Neural crest cell (in vitro differentiated cells): Measurements from ENCODE around the gene METTL14. TPM values are rescaled to one million over a fixed set of nuclear protein-coding genes. Genes with fewer than 3 reads are reported as not detected.
A peak's percentile ranks its signal among the peaks of the same experiment; 100 is the strongest.
"Not testable (repeated sequence)": the region's sequence is repeated elsewhere in the genome, so short reads cannot be mapped to it uniquely, and the experiment has no call there.

Experiments
- DNase-seq: peaks from one replicate; pipeline ENCODE4 v3.0.0; 2021; ENCODE audit warnings: low read depth, mixed read lengths, low spot score
- H3K27ac Mint-ChIP-seq: one replicate; pipeline ENCODE4 v1.8.0; 2021; ENCODE audit warnings: mild to moderate bottlenecking, mixed read lengths; ENCODE audit not compliant: unreplicated experiment
- H3K27me3 Mint-ChIP-seq: 2 replicates; pipeline ENCODE4 v1.8.0; 2021; ENCODE audit warnings: low read depth, mild to moderate bottlenecking, mixed read lengths
- H3K36me3 Mint-ChIP-seq: 2 replicates; pipeline ENCODE4 v1.8.0; 2021; ENCODE audit warnings: low read depth, mild to moderate bottlenecking, mixed read lengths
- H3K4me1 Mint-ChIP-seq: 2 replicates; pipeline ENCODE4 v1.8.0; 2021; ENCODE audit warnings: mixed read lengths
- H3K4me3 Mint-ChIP-seq: one replicate; pipeline ENCODE4 v1.8.0; 2021; ENCODE audit warnings: mild to moderate bottlenecking, mixed read lengths
- H3K9me3 Mint-ChIP-seq: 2 replicates; pipeline ENCODE4 v1.8.0; 2021; ENCODE audit warnings: mixed read lengths
- long read RNA-seq: library from polyadenylated mRNA; unstranded; transcript quantifications from one replicate; pipeline ENCODE4 v2.0.0, GENCODE V29; 2020
- total RNA-seq: library from RNA; stranded (reverse); gene quantifications from 2 replicates; pipeline ENCODE4 v1.2.1, GENCODE V29; 2021
- TF ChIP-seq, protein P1 (sequence below): fragments of 200-600 bp; sonication (generic); conservative IDR thresholded peaks from 2 replicates; pipeline ENCODE4 v1.5.0; 2021; ENCODE audit warnings: antibody characterized with exemption, mild to moderate bottlenecking

The METTL14 gene
- 53.6 and 58.1 TPM in 2 replicates for total RNA-seq
- long read RNA-seq, full-length matches to known transcripts, result 47 of 60 reads
- long read RNA-seq, partial matches to known transcripts, result 5 of 60 reads
- long read RNA-seq, other reads (novel, unspliced or antisense), result 8 of 60 reads

DNA sequence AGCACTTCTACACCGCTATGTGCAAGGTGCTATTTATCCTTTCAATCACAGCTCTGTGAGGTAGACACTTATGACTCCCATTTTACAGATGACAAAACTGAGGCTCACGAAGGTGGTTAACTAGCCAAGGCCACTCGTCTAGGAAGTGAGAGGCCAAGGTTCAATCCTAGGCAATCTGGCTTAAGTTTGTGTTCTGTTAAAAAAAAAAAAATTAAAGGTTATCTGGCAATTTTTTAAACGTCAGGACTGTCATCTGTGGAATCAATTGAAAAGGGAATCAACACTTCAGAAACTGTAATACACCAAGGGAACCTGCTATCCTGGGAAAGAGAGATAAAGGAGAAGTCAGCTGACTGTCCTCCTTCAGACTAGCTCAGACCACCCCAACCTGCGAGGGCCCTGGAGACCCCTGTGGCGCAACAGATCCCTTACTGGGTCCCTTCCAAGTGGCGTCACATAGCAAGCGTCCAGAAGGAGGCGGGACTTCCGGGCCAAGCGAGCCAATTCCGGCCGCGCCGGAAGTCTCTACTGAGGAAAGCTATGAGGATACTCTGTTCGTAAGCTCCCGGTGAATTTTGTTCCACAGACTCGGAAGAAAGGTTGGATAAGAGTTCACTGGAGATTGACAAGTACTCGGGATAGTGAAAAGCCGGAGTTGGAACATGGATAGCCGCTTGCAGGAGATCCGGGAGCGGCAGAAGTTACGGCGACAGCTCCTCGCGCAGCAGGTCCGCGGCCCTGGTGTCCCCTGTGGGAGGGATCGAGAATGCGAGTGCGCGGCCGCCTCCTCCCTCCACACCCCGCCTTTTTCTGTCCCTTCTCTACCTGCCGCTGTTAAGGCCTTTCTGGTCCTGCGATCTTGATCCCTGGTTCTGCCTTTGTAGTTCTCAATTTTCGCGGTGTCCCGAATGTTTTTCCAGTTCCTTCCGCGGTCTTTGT lies at the start of gene METTL14:
Gene METTL14 (plus strand): TSS at position 520 of the 939 bp plus-strand sequence. CDS start 143 bp downstream, at position 663.
- TF ChIP-seq, protein P1, sequence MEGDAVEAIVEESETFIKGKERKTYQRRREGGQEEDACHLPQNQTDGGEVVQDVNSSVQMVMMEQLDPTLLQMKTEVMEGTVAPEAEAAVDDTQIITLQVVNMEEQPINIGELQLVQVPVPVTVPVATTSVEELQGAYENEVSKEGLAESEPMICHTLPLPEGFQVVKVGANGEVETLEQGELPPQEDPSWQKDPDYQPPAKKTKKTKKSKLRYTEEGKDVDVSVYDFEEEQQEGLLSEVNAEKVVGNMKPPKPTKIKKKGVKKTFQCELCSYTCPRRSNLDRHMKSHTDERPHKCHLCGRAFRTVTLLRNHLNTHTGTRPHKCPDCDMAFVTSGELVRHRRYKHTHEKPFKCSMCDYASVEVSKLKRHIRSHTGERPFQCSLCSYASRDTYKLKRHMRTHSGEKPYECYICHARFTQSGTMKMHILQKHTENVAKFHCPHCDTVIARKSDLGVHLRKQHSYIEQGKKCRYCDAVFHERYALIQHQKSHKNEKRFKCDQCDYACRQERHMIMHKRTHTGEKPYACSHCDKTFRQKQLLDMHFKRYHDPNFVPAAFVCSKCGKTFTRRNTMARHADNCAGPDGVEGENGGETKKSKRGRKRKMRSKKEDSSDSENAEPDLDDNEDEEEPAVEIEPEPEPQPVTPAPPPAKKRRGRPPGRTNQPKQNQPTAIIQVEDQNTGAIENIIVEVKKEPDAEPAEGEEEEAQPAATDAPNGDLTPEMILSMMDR, result peak; percentile 38
- peaks cover 2% of the 10 kb centered on the region for H3K9me3 Mint-ChIP-seq
- peaks cover 12% of the 10 kb centered on the region for H3K27me3 Mint-ChIP-seq
- peak within 1 kb of the TSS; percentile 99 for H3K27ac Mint-ChIP-seq
- peaks cover 29% of the 10 kb centered on the region for H3K4me1 Mint-ChIP-seq
- DNase-seq, result peak; percentile 84
- H3K36me3 Mint-ChIP-seq, result no peaks in the 10 kb centered on the region
- H3K4me3 Mint-ChIP-seq, result peak within 1 kb of the TSS; percentile 96

DNA sequence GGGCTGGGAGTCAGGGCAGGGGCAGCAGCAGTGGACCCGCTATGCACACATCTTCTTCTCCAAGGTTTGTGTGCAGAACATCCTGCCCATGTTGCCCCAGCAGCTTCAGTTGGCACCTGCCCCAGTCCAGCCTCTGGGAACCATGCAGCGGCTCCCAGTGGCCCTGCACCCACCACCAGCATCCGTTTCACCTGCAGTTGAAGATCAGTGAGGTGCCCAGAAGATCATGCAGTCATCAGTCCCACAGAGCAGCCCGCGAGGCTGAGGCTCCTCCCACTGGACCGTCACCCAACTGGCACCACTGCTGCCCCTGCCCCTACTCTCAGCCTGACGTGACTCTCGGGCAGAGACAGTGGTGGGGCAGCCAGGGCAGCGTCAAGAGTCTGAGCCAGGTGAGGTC lies 49.1 kb upstream of the METTL14 start:
- not testable (repeated sequence) for DNase-seq, H3K27ac Mint-ChIP-seq, H3K4me1 Mint-ChIP-seq, H3K9me3 Mint-ChIP-seq, H3K36me3 Mint-ChIP-seq, H3K27me3 Mint-ChIP-seq, H3K4me3 Mint-ChIP-seq

DNA sequence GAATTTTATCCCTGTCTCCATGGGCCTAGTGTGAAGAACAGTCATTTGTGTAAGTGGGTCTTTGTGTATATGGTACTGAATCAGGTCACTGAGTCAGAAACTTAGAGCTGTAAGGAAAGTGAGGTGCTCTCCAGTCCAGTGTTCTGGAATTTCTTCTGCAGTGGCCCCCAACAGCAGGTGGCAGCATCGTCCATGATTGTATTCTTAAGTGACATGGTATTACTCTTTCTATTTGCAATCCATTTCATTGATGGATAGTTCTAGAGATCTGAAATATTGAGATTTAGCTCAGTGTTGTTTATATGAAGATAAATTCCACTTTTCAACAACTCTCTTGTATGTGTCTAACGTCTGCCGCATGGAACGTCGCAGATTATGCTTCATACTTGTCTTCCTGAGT lies 20.5 kb upstream of the METTL14 start:
- H3K4me3 Mint-ChIP-seq, H3K9me3 Mint-ChIP-seq, H3K27ac Mint-ChIP-seq, H3K4me1 Mint-ChIP-seq, H3K36me3 Mint-ChIP-seq, DNase-seq: not testable (repeated sequence)
- H3K27me3 Mint-ChIP-seq, result peaks cover 25% of the 10 kb centered on the region
- TF ChIP-seq, protein P1, result peak; percentile 51

DNA sequence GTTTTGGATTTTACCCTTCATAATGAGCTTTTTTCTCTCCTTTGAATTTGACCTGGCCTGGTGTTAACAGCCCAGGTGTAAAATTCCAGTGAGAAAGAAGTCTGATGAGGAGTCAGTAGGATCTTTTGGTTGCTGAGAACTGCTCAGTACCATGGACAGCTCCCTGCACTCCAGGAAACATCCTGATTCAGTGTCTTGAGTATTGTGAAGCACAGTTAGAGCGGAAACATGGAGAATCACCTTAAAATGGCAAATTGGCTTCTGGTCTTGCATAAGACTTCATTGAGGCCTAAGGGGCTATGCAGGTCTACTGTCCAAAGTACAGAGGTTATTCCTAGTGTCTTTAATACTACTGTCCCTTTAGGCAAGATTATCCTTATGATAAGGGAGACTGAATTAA lies 16.0 kb upstream of the METTL14 start:
- not testable (repeated sequence) for H3K4me1 Mint-ChIP-seq, H3K9me3 Mint-ChIP-seq, H3K4me3 Mint-ChIP-seq, H3K36me3 Mint-ChIP-seq, H3K27ac Mint-ChIP-seq
- peaks cover 21% of the 10 kb centered on the region for H3K27me3 Mint-ChIP-seq
- DNase-seq, result peak; percentile 70

DNA sequence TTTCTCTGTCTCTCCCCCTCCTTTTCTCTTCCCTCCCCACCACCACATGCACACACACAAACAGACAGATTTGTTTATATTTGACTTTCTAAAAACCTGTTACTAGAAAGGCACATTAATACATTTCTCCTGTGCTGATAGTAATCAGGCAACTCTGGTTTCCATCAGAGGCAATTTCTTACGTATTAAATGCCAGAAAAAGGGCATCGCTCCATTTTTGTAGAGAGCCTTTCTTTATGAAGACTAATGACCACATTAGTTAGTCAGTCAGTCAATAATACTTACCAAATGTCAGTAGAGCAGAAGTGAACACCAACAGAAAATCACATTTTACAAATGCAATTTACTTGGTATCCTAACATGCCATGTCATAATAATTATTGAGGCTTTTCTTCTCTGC lies 14.2 kb upstream of the METTL14 start:
- H3K36me3 Mint-ChIP-seq, H3K9me3 Mint-ChIP-seq, H3K27ac Mint-ChIP-seq, H3K4me1 Mint-ChIP-seq, H3K4me3 Mint-ChIP-seq, DNase-seq: not testable (repeated sequence)
- H3K27me3 Mint-ChIP-seq, result peaks cover 22% of the 10 kb centered on the region

DNA sequence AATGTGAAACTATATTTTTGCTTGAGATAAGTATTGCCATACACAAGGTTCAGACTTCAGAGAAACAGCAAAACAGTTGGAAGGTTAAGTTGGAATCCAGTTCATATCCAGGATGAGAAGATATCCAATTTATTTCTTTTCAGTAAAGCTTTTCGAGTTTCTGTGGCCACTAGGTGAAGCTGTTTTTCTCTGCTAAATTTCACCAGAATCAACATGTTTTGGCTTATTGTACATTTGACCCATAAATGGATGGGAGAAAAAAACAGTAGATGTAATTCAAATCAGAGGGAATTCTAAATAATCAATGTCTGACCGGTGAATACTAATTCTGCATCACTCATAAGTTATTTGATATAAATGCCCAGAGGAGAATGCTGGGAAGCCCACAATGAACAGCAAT lies 9.1 kb upstream of the METTL14 start:
- Mint-ChIP-seq H3K27ac (no peak overlapping the region), H3K36me3 (no peaks in the 10 kb centered on the region), H3K27me3 (peaks cover 37% of the 10 kb centered on the region), H3K9me3 (no peaks in the 10 kb centered on the region), H3K4me1 (no peaks in the 10 kb centered on the region), H3K4me3 (no peak overlapping the region)
- no peak for DNase-seq
- TF ChIP-seq, protein P1, result no peak

DNA sequence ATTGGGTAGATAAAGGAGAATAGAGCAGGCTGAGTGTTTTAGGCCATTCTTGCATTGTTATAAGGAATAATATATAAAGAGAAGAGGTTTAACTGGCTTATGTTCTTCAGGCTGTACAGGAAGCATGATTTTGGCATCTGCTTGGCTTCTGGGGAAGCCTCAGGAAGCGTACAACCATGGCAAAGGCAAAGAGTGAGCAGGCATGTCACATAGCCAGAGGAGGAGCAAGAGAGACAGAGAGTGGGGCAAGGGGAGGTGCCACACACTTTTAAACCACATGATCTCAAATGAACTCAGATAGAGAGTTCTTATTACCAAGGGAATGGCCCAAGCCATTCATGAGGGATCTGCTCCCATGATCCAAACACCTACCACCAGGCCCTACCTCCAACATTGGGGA lies 4.4 kb upstream of the METTL14 start:
- Mint-ChIP-seq H3K4me1 (peaks cover 15% of the 10 kb centered on the region), H3K27me3 (peaks cover 24% of the 10 kb centered on the region), H3K9me3 (peaks cover 2% of the 10 kb centered on the region), H3K4me3 (no peak overlapping the region), H3K36me3 (no peaks in the 10 kb centered on the region), H3K27ac (no peak overlapping the region)
- no peak for DNase-seq
- TF ChIP-seq, protein P1, result no peak
